Activated T-helper 1 cell treated with anti-CD3 and anti-CD28 coated beads, Interleukin-12 subunit alpha, Interleukin-12 subunit beta, Interleukin-2, Interleukin-4 antibody, amounts not matched to agents 30 ng/mL and 10 ng/mL and 1 ng/mL, durations not matched to agents 14 hours and 24 hours and 36 hours (primary cell): Measurements from ENCODE around the gene HOTAIR. TPM values are rescaled to one million over a fixed set of nuclear protein-coding genes. Genes with fewer than 3 reads are reported as not detected.

Source experiments
- DNase-seq: peaks from one replicate; pipeline ENCODE4 v3.0.0; 2021; ENCODE audit warnings: low spot score
- H3K27ac Mint-ChIP-seq: one replicate; pipeline ENCODE4 v1.8.0; 2021; ENCODE audit warnings: mild to moderate bottlenecking, mixed read lengths
- H3K27me3 Mint-ChIP-seq: one replicate; pipeline ENCODE4 v1.8.0; 2022; ENCODE audit warnings: mild to moderate bottlenecking, moderate library complexity, mixed read lengths; ENCODE audit not compliant: insufficient read depth
- H3K36me3 Mint-ChIP-seq: one replicate; pipeline ENCODE4 v1.8.0; 2021; ENCODE audit warnings: low read depth, mixed read lengths
- H3K4me1 Mint-ChIP-seq: one replicate; pipeline ENCODE4 v1.8.0; 2021; ENCODE audit warnings: low read depth, mixed read lengths
- H3K4me3 Mint-ChIP-seq: one replicate; pipeline ENCODE4 v1.8.0; 2021; ENCODE audit warnings: mild to moderate bottlenecking, moderate library complexity, mixed read lengths
- H3K9me3 Mint-ChIP-seq: one replicate; pipeline ENCODE4 v1.8.0; 2021; ENCODE audit warnings: mixed read lengths
- intact Hi-C: fragments of 100-400 bp; cut with micrococcal nuclease; formaldehyde crosslinking; loops from one replicate; pipeline ENCODE4 v1.15.1; 2024
- total RNA-seq: library from RNA; stranded (reverse); gene quantifications from 2 replicates; pipeline ENCODE4 v1.2.3, GENCODE V29; 2022

The HOTAIR gene
- total RNA-seq, 1 donor from 2014 or later: not detected

GRCh38 chr12:54000116-54001114 lies 25.7 kb upstream of the HOTAIR start, which contains the start of gene HOXC9:
Gene HOXC9, plus strand, starts transcription at chr12:54000161. Its CDS starts 28 bp downstream, at chr12:54000189.
- Mint-ChIP-seq H3K4me1 (peaks cover 20% of the 10 kb centered on the region), H3K9me3 (no peaks in the 10 kb centered on the region), H3K27ac (peak within 1 kb of the TSS; percentile 65), H3K4me3 (peak within 1 kb of the TSS; percentile 15), H3K27me3 (peaks cover 92% of the 10 kb centered on the region), H3K36me3 (peaks cover 4% of the 10 kb centered on the region)
- no peak for DNase-seq
- intact Hi-C loops: no loop called here

DNA sequence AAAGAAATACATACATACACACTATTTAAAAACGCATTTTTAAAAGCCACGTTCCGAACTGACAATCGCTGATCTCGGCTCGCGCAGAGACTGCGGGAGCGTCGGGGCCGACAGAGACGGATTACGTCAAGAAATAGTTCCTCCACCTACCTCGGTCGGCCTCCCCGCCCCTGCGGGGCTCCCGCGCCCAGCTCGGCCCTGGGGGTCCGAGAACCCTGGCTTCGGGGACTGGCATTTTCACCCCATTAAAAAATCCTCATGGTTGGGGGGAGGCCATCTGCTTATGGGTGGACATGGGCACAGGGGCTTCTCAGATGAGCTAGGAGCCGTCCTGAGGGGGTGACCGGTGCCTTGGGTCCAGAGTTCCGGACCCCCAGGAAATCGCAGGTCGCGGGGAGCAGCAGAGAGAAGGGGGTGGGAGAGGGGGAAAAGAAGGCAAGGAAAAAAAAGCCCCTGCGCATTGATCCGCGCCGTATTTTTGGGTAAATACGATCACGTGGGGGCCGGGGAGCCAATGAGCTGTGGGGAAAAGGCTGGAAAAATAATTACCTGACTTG lies 24.9 kb upstream of the HOTAIR start:
- Mint-ChIP-seq H3K4me3 (peak overlapping the region; percentile 15), H3K36me3 (peaks cover 4% of the 10 kb centered on the region), H3K27me3 (peaks cover 93% of the 10 kb centered on the region), H3K4me1 (peaks cover 23% of the 10 kb centered on the region), H3K9me3 (no peaks in the 10 kb centered on the region), H3K27ac (peak overlapping the region; percentile 65)
- DNase-seq: no peak
- intact Hi-C loops: loop anchor here (5.0 kb wide), 1 partner anchor 33 kb away; the partner anchor contains the start of gene HOXC5

GRCh38 chr12:53998900-53999236 lies 24.1 kb upstream of the HOTAIR start:
- Mint-ChIP-seq H3K4me1 (peaks cover 26% of the 10 kb centered on the region), H3K9me3 (no peaks in the 10 kb centered on the region), H3K27me3 (peaks cover 89% of the 10 kb centered on the region), H3K27ac (no peak overlapping the region), H3K4me3 (no peak overlapping the region), H3K36me3 (peaks cover 4% of the 10 kb centered on the region)
- intact Hi-C loops: loop anchor here (5.0 kb wide), 1 partner anchor 33 kb away; the partner anchor contains the start of gene HOXC5
- no peak for DNase-seq

GRCh38 chr12:53998110-53998899 lies 23.6 kb upstream of the HOTAIR start:
- no peak overlapping the region for H3K4me3 Mint-ChIP-seq
- H3K4me1 Mint-ChIP-seq: peaks cover 28% of the 10 kb centered on the region
- H3K36me3 Mint-ChIP-seq: no peaks in the 10 kb centered on the region
- H3K9me3 Mint-ChIP-seq: no peaks in the 10 kb centered on the region
- intact Hi-C loops: loop anchor here (5.0 kb wide), 1 partner anchor 34 kb away; the partner anchor contains the start of gene HOXC5
- no peak for DNase-seq
- H3K27ac Mint-ChIP-seq: peak overlapping the region; percentile 7
- peaks cover 89% of the 10 kb centered on the region for H3K27me3 Mint-ChIP-seq

DNA sequence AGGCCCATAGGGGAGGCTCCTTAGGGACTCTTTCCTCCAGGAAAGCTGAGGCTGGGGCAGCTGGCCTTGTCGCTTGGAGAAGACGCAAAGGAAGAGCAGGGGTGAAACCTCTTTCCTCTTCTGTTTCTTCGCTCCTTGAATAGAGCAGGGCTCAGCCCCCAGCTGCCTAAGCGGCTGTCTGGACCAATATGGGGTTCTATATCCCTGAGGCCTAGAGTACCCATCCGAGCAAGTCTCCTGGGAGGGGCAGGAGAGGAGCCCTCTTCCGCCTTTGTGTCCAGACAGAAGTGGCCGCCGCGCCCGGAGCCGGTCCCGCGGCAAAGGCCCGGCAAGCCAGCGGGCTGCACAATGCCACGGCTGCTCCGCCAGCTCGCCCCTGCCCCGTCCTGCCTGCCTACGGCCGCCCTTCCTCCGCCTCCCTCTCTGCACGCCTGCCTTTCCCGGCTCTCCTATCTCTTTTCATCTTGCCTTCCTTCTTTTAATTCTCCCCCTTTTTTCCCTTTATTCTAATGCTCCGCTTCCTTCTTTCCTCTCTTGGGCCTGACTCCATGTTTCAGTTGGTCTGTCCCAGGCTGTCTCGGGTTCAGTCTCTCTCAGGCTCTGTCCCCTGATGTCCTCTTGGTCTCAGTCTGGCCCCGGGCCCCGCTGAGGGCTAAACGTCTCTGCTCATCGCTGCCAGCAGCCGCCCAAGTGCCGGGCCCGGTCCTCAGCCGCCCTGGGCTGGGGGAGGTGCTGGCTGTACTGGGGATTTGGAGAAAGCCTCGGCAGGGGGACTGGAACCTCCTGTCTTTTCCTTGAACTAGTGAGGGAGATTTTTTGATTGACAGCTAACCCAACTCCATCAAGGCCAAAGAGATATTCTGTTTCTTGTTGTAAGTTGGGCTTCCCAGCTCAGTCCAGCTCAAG lies 22.7 kb upstream of the HOTAIR start:
- no peak overlapping the region for H3K4me3 Mint-ChIP-seq
- intact Hi-C loops: loop anchor here (2.0 to 5.0 kb wide), 3 partner anchors 15 to 35 kb away; partner anchors contain the start of gene HOXC5
- H3K27ac Mint-ChIP-seq: peak overlapping the region; percentile 7
- DNase-seq: no peak
- peaks cover 89% of the 10 kb centered on the region for H3K27me3 Mint-ChIP-seq
- no peaks in the 10 kb centered on the region for H3K9me3 Mint-ChIP-seq
- H3K36me3 Mint-ChIP-seq: no peaks in the 10 kb centered on the region
- peaks cover 25% of the 10 kb centered on the region for H3K4me1 Mint-ChIP-seq

- peaks cover 22% of the 10 kb centered on the region for H3K4me1 Mint-ChIP-seq
- intact Hi-C loops: loop anchor here (2.0 to 5.0 kb wide), 3 partner anchors 14 to 36 kb away; partner anchors contain the start of gene HOXC5
- no peaks in the 10 kb centered on the region for H3K36me3 Mint-ChIP-seq
These were observed 21.8 kb upstream of the HOTAIR start for GRCh38 chr12:53996240-53997203.

DNA sequence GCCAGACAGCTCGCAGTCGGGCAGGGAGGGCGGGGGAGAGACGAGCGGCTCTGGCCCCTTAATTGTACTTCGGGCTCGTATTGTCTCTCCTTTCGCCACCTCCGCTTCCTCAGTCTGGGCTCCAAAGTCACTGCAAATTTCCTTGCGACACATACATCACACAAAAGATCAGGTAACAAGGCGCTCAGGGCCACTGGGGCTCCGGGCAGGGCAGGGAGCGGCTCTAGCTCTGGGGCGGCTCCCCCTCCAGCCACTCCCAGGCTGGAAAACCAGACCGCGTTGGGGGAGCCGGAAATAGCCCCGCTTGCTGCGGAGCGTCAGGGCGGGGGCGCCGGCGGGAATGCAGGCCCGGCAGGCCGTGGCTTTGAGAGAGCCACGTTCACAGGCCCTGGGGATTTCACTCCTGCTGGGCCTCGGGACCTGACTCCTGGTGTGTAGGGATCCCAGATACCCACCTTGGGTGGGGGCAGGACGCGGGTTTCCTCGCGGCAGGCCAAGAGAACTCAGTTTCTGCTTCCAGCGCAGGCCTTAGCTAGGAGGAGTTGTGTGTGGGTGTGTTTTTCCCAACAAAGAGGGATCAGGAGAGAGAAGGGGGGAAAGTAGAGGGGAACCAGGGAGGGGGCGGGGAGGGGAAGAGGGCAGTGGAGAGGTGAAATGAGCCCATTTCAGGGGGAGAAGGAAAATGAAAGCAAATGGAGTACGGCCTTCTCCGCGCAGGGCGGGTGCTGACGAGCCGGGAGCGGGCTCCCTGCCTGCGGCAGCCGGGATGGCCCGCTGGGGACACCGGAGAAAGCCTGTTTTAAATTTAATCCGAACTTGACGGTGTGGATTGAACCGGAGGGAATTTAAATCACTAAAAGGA lies 20.9 kb upstream of the HOTAIR start:
- Mint-ChIP-seq H3K27me3 (peaks cover 87% of the 10 kb centered on the region), H3K27ac (peak overlapping the region; percentile 76)

More at GRCh38 chr12:53996240-53997203, 21.8 kb upstream of the HOTAIR start:
- Mint-ChIP-seq H3K4me3 (peak overlapping the region; percentile 80), H3K27ac (no peak overlapping the region), H3K9me3 (no peaks in the 10 kb centered on the region), H3K27me3 (peaks cover 89% of the 10 kb centered on the region)
- DNase-seq: no peak

GRCh38 chr12:53995002-53995377 lies 20.2 kb upstream of the HOTAIR start:
- intact Hi-C loops: loop anchor here (5.0 kb wide), 1 partner anchor 37 kb away; the partner anchor contains the start of gene HOXC5
- Mint-ChIP-seq H3K27me3 (peaks cover 89% of the 10 kb centered on the region), H3K9me3 (no peaks in the 10 kb centered on the region), H3K27ac (peak overlapping the region; percentile 76), H3K4me3 (peak overlapping the region; percentile 46), H3K4me1 (peaks cover 28% of the 10 kb centered on the region), H3K36me3 (no peaks in the 10 kb centered on the region)
- DNase-seq: no peak

More for the DNA sequence above, 20.9 kb upstream of the HOTAIR start:
- peak overlapping the region; percentile 80 for H3K4me3 Mint-ChIP-seq
- H3K9me3 Mint-ChIP-seq: no peaks in the 10 kb centered on the region
- no peak for DNase-seq
- intact Hi-C loops: loop anchor here (2.0 to 5.0 kb wide), 3 partner anchors 13 to 37 kb away; partner anchors contain the start of gene HOXC5
- H3K36me3 Mint-ChIP-seq: no peaks in the 10 kb centered on the region
- H3K4me1 Mint-ChIP-seq: peaks cover 22% of the 10 kb centered on the region

DNA sequence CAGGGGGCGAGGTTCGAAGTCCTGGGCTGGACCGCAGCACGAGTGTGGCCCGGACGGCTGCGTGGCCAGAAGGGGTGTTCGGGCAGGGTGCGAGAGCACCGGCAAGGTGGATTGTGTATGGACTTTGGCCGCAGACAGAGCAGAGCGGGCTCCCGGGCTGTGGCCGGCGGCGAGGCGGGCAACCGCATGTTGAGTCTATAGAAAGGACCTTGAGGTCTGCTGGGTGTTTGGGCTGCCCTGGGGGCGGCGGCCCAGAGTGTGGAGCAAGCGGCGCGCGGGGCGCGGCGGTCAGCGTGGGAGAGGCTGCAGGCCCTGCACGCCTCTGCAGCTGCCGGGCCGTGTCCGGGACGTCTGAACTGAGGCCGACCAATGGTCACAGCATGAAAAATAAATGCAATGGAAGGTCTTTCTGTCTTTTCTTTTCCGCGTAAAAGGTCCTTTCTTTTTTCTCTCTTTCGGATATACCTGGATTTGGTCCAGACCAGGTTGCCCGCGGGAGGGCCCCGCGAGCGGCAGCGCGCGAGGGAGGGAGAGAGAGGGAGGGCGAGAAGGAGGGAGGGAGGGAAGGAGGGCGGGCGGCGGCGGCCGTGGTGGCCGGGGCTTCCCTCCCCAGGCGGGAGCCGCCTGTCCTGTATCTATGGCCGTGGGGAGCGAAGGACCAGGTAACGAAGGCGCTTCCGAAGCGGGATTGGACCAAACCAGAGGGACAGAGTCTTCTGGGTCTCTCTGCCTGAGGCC lies 19.7 kb upstream of the HOTAIR start:
- Mint-ChIP-seq H3K36me3 (no peaks in the 10 kb centered on the region), H3K4me1 (peaks cover 33% of the 10 kb centered on the region), H3K9me3 (no peaks in the 10 kb centered on the region), H3K4me3 (no peak overlapping the region), H3K27ac (peak overlapping the region; percentile 76), H3K27me3 (peaks cover 89% of the 10 kb centered on the region)
- DNase-seq: no peak
- intact Hi-C loops: loop anchor here (5.0 kb wide), 1 partner anchor 38 kb away; the partner anchor contains the start of gene HOXC5

DNA sequence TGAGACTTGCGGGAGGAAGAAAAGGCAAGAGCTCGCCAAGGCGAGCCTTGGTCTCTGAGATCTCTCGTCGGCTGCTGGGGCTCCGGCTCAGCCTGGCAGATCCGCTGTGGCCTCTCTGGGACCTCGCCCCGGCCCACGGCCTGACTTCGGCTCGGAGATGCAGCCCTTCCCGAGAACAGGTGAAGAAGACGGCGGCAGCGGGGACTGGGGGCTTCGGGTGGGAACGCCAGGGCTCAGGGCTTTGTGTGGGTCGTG lies 19.2 kb upstream of the HOTAIR start:
- DNase-seq: no peak
- H3K9me3 Mint-ChIP-seq: no peaks in the 10 kb centered on the region
- H3K36me3 Mint-ChIP-seq: no peaks in the 10 kb centered on the region
- H3K4me3 Mint-ChIP-seq: peak overlapping the region; percentile 37
- H3K4me1 Mint-ChIP-seq: peaks cover 38% of the 10 kb centered on the region
- intact Hi-C loops: no loop called here
- H3K27ac Mint-ChIP-seq: peak overlapping the region; percentile 61
- peaks cover 90% of the 10 kb centered on the region for H3K27me3 Mint-ChIP-seq
